ENCODE results near the gene COQ9.

DNA sequence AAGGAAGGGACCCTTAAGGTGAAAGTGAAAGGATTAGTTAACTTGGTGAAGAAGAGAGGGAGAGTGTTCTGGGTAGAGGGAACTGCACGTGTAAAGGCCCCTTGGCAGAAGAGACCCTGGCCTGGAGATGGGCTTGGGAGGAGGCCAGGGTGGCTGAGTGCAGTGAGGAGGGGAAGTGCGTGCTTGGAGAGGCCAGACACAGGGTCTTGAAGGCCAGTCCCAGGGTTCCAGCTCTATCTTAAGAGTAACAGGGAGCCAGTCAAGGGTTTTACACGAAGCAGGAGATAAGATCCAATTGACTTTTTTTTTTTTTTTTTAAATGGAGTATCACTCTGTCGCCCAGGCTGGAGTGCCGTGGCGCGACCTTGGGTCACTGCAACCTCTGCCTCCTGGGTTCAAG is 54.2 kb downstream of the COQ9 start:
- TF ChIP-seq CBX3 (IDR thresholded peaks at IDR 0.05; ENCODE audit: low read depth), result no peak
- TF ChIP-seq, protein P1, sequence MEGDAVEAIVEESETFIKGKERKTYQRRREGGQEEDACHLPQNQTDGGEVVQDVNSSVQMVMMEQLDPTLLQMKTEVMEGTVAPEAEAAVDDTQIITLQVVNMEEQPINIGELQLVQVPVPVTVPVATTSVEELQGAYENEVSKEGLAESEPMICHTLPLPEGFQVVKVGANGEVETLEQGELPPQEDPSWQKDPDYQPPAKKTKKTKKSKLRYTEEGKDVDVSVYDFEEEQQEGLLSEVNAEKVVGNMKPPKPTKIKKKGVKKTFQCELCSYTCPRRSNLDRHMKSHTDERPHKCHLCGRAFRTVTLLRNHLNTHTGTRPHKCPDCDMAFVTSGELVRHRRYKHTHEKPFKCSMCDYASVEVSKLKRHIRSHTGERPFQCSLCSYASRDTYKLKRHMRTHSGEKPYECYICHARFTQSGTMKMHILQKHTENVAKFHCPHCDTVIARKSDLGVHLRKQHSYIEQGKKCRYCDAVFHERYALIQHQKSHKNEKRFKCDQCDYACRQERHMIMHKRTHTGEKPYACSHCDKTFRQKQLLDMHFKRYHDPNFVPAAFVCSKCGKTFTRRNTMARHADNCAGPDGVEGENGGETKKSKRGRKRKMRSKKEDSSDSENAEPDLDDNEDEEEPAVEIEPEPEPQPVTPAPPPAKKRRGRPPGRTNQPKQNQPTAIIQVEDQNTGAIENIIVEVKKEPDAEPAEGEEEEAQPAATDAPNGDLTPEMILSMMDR (IDR thresholded peaks at IDR 0.05 in 2 of 3, conservative IDR thresholded peaks at IDR 0.05 in 1 of 3; ENCODE audit: borderline replicate concordance in 1 of 3, insufficient read depth in 1 of 3, low read depth in 2 of 3, low read length in 2 of 3), result no peak
- TF ChIP-seq RAD21 (IDR thresholded peaks at IDR 0.05; ENCODE audit: low read depth), result no peak
- TF ChIP-seq POLR2A (IDR thresholded peaks at IDR 0.05; ENCODE audit: borderline replicate concordance, extremely low read depth, insufficient read depth, insufficient read length), result no peak
- no peak for TF ChIP-seq EZH2phosphoT487 (IDR thresholded peaks at IDR 0.05; ENCODE audit: borderline replicate concordance)
- no peak for TF ChIP-seq JUND (IDR thresholded peaks at IDR 0.05)
- TF ChIP-seq CEBPB (IDR thresholded peaks at IDR 0.05; ENCODE audit: low read depth), result no peak
- TF ChIP-seq SRF (IDR thresholded peaks at IDR 0.05; ENCODE audit: low read depth), result no peak
- TF ChIP-seq, protein P2, sequence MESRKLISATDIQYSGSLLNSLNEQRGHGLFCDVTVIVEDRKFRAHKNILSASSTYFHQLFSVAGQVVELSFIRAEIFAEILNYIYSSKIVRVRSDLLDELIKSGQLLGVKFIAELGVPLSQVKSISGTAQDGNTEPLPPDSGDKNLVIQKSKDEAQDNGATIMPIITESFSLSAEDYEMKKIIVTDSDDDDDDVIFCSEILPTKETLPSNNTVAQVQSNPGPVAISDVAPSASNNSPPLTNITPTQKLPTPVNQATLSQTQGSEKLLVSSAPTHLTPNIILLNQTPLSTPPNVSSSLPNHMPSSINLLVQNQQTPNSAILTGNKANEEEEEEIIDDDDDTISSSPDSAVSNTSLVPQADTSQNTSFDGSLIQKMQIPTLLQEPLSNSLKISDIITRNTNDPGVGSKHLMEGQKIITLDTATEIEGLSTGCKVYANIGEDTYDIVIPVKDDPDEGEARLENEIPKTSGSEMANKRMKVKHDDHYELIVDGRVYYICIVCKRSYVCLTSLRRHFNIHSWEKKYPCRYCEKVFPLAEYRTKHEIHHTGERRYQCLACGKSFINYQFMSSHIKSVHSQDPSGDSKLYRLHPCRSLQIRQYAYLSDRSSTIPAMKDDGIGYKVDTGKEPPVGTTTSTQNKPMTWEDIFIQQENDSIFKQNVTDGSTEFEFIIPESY (IDR thresholded peaks at IDR 0.05; ENCODE audit: extremely low read depth, insufficient replicate concordance, low read length), result no peak
- TF ChIP-seq, protein P3, sequence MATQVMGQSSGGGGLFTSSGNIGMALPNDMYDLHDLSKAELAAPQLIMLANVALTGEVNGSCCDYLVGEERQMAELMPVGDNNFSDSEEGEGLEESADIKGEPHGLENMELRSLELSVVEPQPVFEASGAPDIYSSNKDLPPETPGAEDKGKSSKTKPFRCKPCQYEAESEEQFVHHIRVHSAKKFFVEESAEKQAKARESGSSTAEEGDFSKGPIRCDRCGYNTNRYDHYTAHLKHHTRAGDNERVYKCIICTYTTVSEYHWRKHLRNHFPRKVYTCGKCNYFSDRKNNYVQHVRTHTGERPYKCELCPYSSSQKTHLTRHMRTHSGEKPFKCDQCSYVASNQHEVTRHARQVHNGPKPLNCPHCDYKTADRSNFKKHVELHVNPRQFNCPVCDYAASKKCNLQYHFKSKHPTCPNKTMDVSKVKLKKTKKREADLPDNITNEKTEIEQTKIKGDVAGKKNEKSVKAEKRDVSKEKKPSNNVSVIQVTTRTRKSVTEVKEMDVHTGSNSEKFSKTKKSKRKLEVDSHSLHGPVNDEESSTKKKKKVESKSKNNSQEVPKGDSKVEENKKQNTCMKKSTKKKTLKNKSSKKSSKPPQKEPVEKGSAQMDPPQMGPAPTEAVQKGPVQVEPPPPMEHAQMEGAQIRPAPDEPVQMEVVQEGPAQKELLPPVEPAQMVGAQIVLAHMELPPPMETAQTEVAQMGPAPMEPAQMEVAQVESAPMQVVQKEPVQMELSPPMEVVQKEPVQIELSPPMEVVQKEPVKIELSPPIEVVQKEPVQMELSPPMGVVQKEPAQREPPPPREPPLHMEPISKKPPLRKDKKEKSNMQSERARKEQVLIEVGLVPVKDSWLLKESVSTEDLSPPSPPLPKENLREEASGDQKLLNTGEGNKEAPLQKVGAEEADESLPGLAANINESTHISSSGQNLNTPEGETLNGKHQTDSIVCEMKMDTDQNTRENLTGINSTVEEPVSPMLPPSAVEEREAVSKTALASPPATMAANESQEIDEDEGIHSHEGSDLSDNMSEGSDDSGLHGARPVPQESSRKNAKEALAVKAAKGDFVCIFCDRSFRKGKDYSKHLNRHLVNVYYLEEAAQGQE (IDR thresholded peaks at IDR 0.05; ENCODE audit: low read depth), result no peak
- TF ChIP-seq SP1 (IDR thresholded peaks at IDR 0.05; ENCODE audit: low read depth), result no peak
